Body of pancreas (tissue), 4 donors: ENCODE results near the gene TRIM23. TPM values are rescaled to one million over a fixed set of nuclear protein-coding genes. Genes with fewer than 3 reads are reported as not detected.

Source experiments
- ATAC-seq: fragments of 150-250 bp; one replicate; pipeline ENCODE4 v1.9.1; 2016
- DNase-seq, 4 donors: peaks; one replicate each; pipeline ENCODE4 v3.0.0-alpha.2; 2019
- H3K27ac ChIP-seq, 4 donors: fragments of 200-600 bp; sonication (generic); 1 replicate in 3 of 4; 2 replicates in 1 of 4; pipeline versions ENCODE4 v1.5.1 to v1.6.1; 2016 to 2019; ENCODE audit warnings: mild to moderate bottlenecking in 1 of 4, mixed read lengths in 1 of 4, moderate library complexity in 1 of 4
- H3K27me3 ChIP-seq, 2 donors: fragments of 200-600 bp; sonication (generic); one replicate each; pipeline ENCODE4 v1.6.0; 2016; ENCODE audit warnings: mild to moderate bottlenecking in 1 of 2
- H3K36me3 ChIP-seq, 2 donors: fragments of 200-600 bp; sonication (generic); replicated peaks in 1 of 2; 2 replicates each; pipeline ENCODE4 v1.5.1; 2016; ENCODE audit warnings: low read depth in 2 of 2; ENCODE audit not compliant: insufficient read depth in 1 of 2
- H3K4me1 ChIP-seq: fragments of 200-600 bp; sonication (generic); one replicate; pipeline ENCODE4 v1.6.0; 2016
- H3K4me3 ChIP-seq, 2 donors: fragments of 200-600 bp; sonication (generic); 1 replicate in 1 of 2; 2 replicates in 1 of 2; pipeline ENCODE4 v1.5.1; 2016 to 2019
- H3K9me3 ChIP-seq, 3 donors: fragments of 200-600 bp; sonication (generic); 1 replicate in 2 of 3; 2 replicates in 1 of 3; pipeline ENCODE4 v1.5.1; 2016
- POLR2A ChIP-seq, 3 donors: fragments of 450-650 bp; IDR thresholded peaks; one replicate each; pipeline ENCODE4 v1.6.1; 2016; ENCODE audit warnings: antibody characterized with exemption in 3 of 3, mild to moderate bottlenecking in 2 of 3
- WGBS, 2 donors: methylation state at CpG; one replicate each; pipeline ENCODE4 v1.1.5; 2017; 5-methylcytosine and 5-hydroxymethylcytosine counted together
- intact Hi-C: fragments of 100-400 bp; cut with DNase I; formaldehyde crosslinking; loops from one replicate; pipeline ENCODE4 v1.15.1; 2023
- total RNA-seq, 2 donors: library from RNA; depleted of rRNA; stranded (reverse); fragments of >200 nt; gene quantifications; one replicate each; pipeline ENCODE4 v1.1.0, GENCODE V29; 2016
- TF ChIP-seq, protein P1 (sequence below), 7 experiments: fragments of 450-650 bp in 4 of 7; fragments of 200-600 bp in 3 of 7; sonication (generic) in 3 of 7; IDR thresholded peaks; one replicate each; pipeline ENCODE4 v1.5.1; 2016 to 2019; ENCODE audit warnings: antibody characterized with exemption in 7 of 7

Gene TRIM23
- total RNA-seq, 2 donors from 2014 or later = 6.2 to 17.5 TPM

DNA sequence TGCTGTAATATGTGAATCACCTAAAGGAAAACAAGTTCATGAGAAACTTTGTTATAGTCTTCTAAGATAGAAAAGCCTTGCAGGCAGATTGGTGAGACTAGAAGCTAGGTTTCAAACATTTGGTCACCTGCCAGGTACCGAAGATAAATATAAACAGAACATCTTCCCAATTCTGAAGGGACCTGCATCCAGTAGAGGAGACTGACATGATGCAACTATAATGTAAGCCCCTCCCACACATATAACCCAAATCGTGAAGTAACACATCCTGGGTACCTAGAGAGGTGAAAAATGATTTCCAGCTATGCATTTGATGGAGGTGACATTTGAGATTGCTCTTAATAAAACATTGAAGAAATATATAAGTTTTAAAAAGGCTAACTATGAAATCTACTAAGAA, 30.6 kb upstream of the TRIM23 start:
- Histone ChIP-seq H3K4me3 (no peak overlapping the region), H3K9me3 (no peaks in the 10 kb centered on the region), H3K27me3 (no peaks in the 10 kb centered on the region), H3K36me3 (peaks cover 2 to 8% of the 10 kb centered on the region in 2 donors), H3K27ac (no peak overlapping the region), H3K4me1 (no peaks in the 10 kb centered on the region)
- ATAC-seq = no peak
- no peak for DNase-seq
- intact Hi-C loops = no loop called here
- WGBS, 2 donors = 79 to 92% methylated on average over 2 of the region's 2 CpGs
- TF ChIP-seq, protein P1, sequence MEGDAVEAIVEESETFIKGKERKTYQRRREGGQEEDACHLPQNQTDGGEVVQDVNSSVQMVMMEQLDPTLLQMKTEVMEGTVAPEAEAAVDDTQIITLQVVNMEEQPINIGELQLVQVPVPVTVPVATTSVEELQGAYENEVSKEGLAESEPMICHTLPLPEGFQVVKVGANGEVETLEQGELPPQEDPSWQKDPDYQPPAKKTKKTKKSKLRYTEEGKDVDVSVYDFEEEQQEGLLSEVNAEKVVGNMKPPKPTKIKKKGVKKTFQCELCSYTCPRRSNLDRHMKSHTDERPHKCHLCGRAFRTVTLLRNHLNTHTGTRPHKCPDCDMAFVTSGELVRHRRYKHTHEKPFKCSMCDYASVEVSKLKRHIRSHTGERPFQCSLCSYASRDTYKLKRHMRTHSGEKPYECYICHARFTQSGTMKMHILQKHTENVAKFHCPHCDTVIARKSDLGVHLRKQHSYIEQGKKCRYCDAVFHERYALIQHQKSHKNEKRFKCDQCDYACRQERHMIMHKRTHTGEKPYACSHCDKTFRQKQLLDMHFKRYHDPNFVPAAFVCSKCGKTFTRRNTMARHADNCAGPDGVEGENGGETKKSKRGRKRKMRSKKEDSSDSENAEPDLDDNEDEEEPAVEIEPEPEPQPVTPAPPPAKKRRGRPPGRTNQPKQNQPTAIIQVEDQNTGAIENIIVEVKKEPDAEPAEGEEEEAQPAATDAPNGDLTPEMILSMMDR (IDR thresholded peaks at IDR 0.05) = no peak
- no peak for TF ChIP-seq POLR2A (IDR thresholded peaks at IDR 0.05)

DNA sequence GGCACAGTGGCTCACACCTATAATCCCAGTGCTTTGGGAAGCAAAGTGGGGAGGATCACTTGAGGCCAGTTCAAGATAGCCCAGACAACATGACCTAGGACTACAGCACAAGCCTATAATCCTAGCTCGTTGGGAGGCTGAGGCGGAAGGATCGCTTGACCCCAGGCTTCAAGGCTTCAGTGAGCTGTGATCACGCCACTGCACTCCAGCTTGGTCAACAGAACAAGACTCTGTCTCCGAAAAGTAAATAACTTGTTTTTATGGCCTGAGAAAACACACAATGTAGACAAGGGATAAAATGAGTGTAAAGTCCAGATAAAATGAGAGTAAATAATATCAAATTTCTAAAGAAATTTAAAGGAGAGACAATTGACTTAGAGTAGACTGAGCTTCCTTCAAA, 27.0 kb upstream of the TRIM23 start:
- no peak overlapping the region for H3K27ac ChIP-seq
- H3K27me3 ChIP-seq = no peaks in the 10 kb centered on the region
- no peak overlapping the region for H3K4me3 ChIP-seq
- WGBS, 2 donors = 64 to 71% methylated on average over 5 of the region's 5 CpGs
- intact Hi-C loops = no loop called here
- H3K9me3 ChIP-seq = no peaks in the 10 kb centered on the region
- H3K4me1 ChIP-seq = no peaks in the 10 kb centered on the region
- TF ChIP-seq POLR2A (IDR thresholded peaks at IDR 0.05) = no peak
- TF ChIP-seq, protein P1 (IDR thresholded peaks at IDR 0.05) = no peak
- no peak for DNase-seq
- peaks cover 2 to 8% of the 10 kb centered on the region in 2 donors for H3K36me3 ChIP-seq
- no peak for ATAC-seq

- Histone ChIP-seq H3K36me3 (no peaks in the 10 kb centered on the region), H3K9me3 (no peaks in the 10 kb centered on the region), H3K4me3 (no peak overlapping the region), H3K27me3 (no peaks in the 10 kb centered on the region), H3K27ac (no peak overlapping the region), H3K4me1 (no peaks in the 10 kb centered on the region)
- no peak for ATAC-seq
- intact Hi-C loops = no loop called here
- no peak for DNase-seq
- no peak for TF ChIP-seq POLR2A (IDR thresholded peaks at IDR 0.05)
- TF ChIP-seq, protein P1 (IDR thresholded peaks at IDR 0.05) = no peak
Measured at GRCh38 chr5:65647941-65648340, 23.8 kb upstream of the TRIM23 start.

DNA sequence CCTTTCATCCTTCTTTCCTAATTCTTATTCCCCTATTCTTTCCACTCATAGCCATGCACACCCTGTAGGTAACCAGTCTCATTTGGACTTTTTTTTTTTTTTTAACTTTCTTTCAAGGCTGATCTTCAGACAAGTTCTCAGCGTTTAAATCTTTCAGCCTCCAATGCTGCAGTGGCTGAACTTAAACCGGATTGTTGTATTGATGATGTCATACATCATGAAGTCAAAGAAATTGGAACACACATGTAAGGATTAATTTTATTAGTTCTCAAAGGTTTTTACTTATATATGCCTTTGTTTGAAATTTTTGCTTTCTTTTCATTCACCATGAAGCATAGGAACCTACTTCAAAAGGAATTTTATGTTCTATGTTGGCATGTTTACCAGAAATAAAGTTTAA, 22.8 kb upstream of the TRIM23 start:
- no peaks in the 10 kb centered on the region for H3K4me1 ChIP-seq
- H3K36me3 ChIP-seq = no peaks in the 10 kb centered on the region
- no peaks in the 10 kb centered on the region for H3K27me3 ChIP-seq
- intact Hi-C loops = no loop called here
- no peak overlapping the region for H3K27ac ChIP-seq
- TF ChIP-seq POLR2A (IDR thresholded peaks at IDR 0.05) = no peak
- TF ChIP-seq, protein P1 (IDR thresholded peaks at IDR 0.05) = no peak
- H3K9me3 ChIP-seq = no peaks in the 10 kb centered on the region
- DNase-seq (no peak), ATAC-seq (no peak)
- no peak overlapping the region for H3K4me3 ChIP-seq
- WGBS, 2 donors = 65 to 71% methylated on average over 2 of the region's 2 CpGs

GRCh38 chr5:65640240-65640639, 16.1 kb upstream of the TRIM23 start:
- H3K36me3 ChIP-seq = peaks cover 0 to 2% of the 10 kb centered on the region in 2 donors
- ATAC-seq = no peak
- intact Hi-C loops = no loop called here

More at GRCh38 chr5:65640240-65640639, 16.1 kb upstream of the TRIM23 start:
- Histone ChIP-seq H3K4me1 (no peaks in the 10 kb centered on the region), H3K9me3 (no peaks in the 10 kb centered on the region), H3K27ac (no peak overlapping the region), H3K27me3 (no peaks in the 10 kb centered on the region), H3K4me3 (no peak overlapping the region)
- no peak for TF ChIP-seq POLR2A (IDR thresholded peaks at IDR 0.05)
- TF ChIP-seq, protein P1 (IDR thresholded peaks at IDR 0.05) = no peak
- no peak for DNase-seq
- 91 to 96% methylated on average over 4 of the region's 4 CpGs for WGBS, 2 donors
